MM.1S (cell line): ENCODE data around the gene ABCA2.

ENCODE experiments used
- DNase-seq: peaks from one replicate; pipeline ENCODE4 v3.0.0-alpha.2; 2015
- H2AFZ ChIP-seq: fragments of 300-600 bp; sonication (generic); 2 replicates; pipeline ENCODE4 v1.6.0; 2016; ENCODE audit warnings: antibody characterized with exemption, low read length
- H3F3A ChIP-seq: fragments of 300-600 bp; sonication (generic); 2 replicates; pipeline ENCODE4 v1.6.1; 2016; ENCODE audit warnings: mild to moderate bottlenecking, antibody characterized with exemption, low read length, moderate library complexity, mixed read lengths; ENCODE audit not compliant: insufficient read depth
- H3K27ac ChIP-seq: fragments of 300-600 bp; sonication (generic); 2 replicates; pipeline ENCODE4 v1.5.1; 2016; ENCODE audit warnings: mild to moderate bottlenecking, low read length
- H3K27me3 ChIP-seq: fragments of 300-600 bp; sonication (generic); replicated peaks from 2 replicates; pipeline ENCODE4 v1.6.0; 2016; ENCODE audit warnings: low read length; ENCODE audit not compliant: insufficient read depth
- H3K36me3 ChIP-seq: fragments of 300-600 bp; sonication (generic); replicated peaks from 2 replicates; pipeline ENCODE4 v1.6.1; 2016; ENCODE audit warnings: mild to moderate bottlenecking, low read length, mixed read lengths; ENCODE audit not compliant: insufficient read depth
- H3K4me1 ChIP-seq: fragments of 300-600 bp; sonication (generic); 2 replicates; pipeline ENCODE4 v1.6.1; 2016; ENCODE audit warnings: low read length, mixed read lengths
- H3K4me2 ChIP-seq: fragments of 300-600 bp; sonication (generic); 2 replicates; pipeline ENCODE4 v1.6.0; 2016; ENCODE audit warnings: low read depth, low read length
- H3K4me3 ChIP-seq: fragments of 300-600 bp; sonication (generic); 2 replicates; pipeline ENCODE4 v1.5.1; 2016; ENCODE audit warnings: low read length, mixed read lengths
- H3K79me2 ChIP-seq: fragments of 300-600 bp; sonication (generic); 2 replicates; pipeline ENCODE4 v1.6.1; 2016; ENCODE audit warnings: mixed run types, low read length, mixed read lengths
- H3K9ac ChIP-seq: fragments of 300-600 bp; sonication (generic); 2 replicates; pipeline ENCODE4 v1.6.1; 2016; ENCODE audit warnings: low read length, mixed read lengths
- H3K9me2 ChIP-seq: fragments of 300-600 bp; sonication (generic); replicated peaks from 2 replicates; pipeline ENCODE4 v1.6.1; 2016; ENCODE audit warnings: mild to moderate bottlenecking, low read length, mixed read lengths; ENCODE audit not compliant: insufficient read depth
- H3K9me3 ChIP-seq: fragments of 300-600 bp; sonication (generic); replicated peaks from 2 replicates; pipeline ENCODE4 v1.6.1; 2016; ENCODE audit warnings: mild to moderate bottlenecking, low read length, mixed read lengths; ENCODE audit not compliant: insufficient read depth
- H4K20me1 ChIP-seq: fragments of 300-600 bp; sonication (generic); 2 replicates; pipeline ENCODE4 v1.6.1; 2016; ENCODE audit warnings: mild to moderate bottlenecking, low read length, moderate library complexity, mixed read lengths; ENCODE audit not compliant: insufficient read depth
- EZH2 ChIP-seq: fragments of 300-600 bp; sonication (generic); optimal IDR thresholded peaks from 2 replicates; pipeline ENCODE3; 2017; ENCODE audit warnings: low read depth, mild to moderate bottlenecking, antibody characterized with exemption, low read length, mixed read lengths
- EZH2phosphoT487 ChIP-seq: fragments of 300-600 bp; sonication (generic); IDR thresholded peaks from 2 replicates; pipeline ENCODE4 v1.6.1; 2018; ENCODE audit warnings: antibody characterized with exemption, low read length
- TF ChIP-seq, protein P1 (sequence below): fragments of 300-600 bp; sonication (generic); IDR thresholded peaks from 2 replicates; pipeline ENCODE4 v1.5.1; 2016; ENCODE audit warnings: antibody characterized with exemption, low read length, mixed read lengths

The ABCA2 gene

DNA sequence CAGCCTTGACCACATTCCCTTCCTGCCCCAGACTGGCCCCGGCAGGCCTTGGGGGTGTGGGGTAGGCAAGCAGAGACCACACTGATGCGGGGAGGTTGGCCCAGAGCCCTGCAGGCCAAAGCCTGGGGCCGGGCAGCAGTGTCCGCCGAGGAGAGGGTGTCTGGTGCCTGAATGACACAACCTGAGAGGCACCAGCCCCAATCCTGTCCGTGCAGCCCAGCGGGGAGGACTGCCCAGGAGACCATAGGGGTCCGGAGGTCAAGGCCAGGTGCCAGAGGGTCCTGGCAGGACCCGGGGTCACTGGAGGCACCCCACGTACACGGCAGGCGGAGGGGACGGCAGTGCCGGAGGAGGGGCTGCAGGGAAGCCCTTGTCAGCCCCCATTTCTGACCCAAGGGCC, 56.3 kb downstream of the ABCA2 start:
- Histone ChIP-seq H3K27me3 (peaks cover 85% of the 10 kb centered on the region), H3K27ac (no peak overlapping the region), H3K36me3 (no peaks in the 10 kb centered on the region), H3K4me2 (no peak overlapping the region), H2AFZ (no peak overlapping the region), H3K9me2 (no peaks in the 10 kb centered on the region), H4K20me1 (no peaks in the 10 kb centered on the region), H3K4me1 (no peaks in the 10 kb centered on the region), H3K79me2 (no peaks in the 10 kb centered on the region), H3K9me3 (no peaks in the 10 kb centered on the region), H3F3A (no peaks in the 10 kb centered on the region), H3K4me3 (no peak overlapping the region), H3K9ac (no peak overlapping the region)
- no peak for DNase-seq
- TF ChIP-seq, protein P1, sequence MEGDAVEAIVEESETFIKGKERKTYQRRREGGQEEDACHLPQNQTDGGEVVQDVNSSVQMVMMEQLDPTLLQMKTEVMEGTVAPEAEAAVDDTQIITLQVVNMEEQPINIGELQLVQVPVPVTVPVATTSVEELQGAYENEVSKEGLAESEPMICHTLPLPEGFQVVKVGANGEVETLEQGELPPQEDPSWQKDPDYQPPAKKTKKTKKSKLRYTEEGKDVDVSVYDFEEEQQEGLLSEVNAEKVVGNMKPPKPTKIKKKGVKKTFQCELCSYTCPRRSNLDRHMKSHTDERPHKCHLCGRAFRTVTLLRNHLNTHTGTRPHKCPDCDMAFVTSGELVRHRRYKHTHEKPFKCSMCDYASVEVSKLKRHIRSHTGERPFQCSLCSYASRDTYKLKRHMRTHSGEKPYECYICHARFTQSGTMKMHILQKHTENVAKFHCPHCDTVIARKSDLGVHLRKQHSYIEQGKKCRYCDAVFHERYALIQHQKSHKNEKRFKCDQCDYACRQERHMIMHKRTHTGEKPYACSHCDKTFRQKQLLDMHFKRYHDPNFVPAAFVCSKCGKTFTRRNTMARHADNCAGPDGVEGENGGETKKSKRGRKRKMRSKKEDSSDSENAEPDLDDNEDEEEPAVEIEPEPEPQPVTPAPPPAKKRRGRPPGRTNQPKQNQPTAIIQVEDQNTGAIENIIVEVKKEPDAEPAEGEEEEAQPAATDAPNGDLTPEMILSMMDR, result no peak
- TF ChIP-seq EZH2phosphoT487 (no peak), EZH2 (no peak)

DNA sequence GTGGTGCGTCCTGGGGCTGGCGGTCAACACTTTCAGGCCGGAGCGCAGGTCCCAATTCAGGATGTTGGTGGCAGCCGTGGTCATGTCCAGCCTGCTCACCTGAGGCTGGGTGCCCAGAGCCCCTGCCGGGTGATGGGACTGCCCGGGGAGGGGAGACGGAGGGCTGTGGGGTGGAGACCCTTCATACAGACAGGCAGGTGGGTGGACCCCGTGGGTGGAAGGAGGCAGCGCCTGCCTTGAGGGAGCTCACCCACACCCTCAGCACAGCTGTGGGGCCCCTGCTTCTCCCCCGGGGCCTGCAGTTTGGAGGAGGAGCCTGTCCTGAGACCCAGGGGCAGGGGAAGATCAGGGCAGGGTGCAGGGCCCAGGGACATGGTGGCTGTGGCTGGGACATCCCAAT, 57.7 kb downstream of the ABCA2 start:
- H3K27me3 ChIP-seq, result peaks cover 81% of the 10 kb centered on the region
- no peak overlapping the region for H3K4me2 ChIP-seq
- DNase-seq, result no peak
- no peak overlapping the region for H3K9ac ChIP-seq
- no peaks in the 10 kb centered on the region for H3K4me1 ChIP-seq
- H3K9me2 ChIP-seq, result no peaks in the 10 kb centered on the region
- no peaks in the 10 kb centered on the region for H3F3A ChIP-seq
- no peak for TF ChIP-seq EZH2
- no peak for TF ChIP-seq EZH2phosphoT487
- TF ChIP-seq, protein P1, result no peak
- no peaks in the 10 kb centered on the region for H3K9me3 ChIP-seq
- H2AFZ ChIP-seq, result no peak overlapping the region
- H3K79me2 ChIP-seq, result no peaks in the 10 kb centered on the region
- no peak overlapping the region for H3K4me3 ChIP-seq
- H3K27ac ChIP-seq, result no peak overlapping the region
- H4K20me1 ChIP-seq, result no peaks in the 10 kb centered on the region
- no peaks in the 10 kb centered on the region for H3K36me3 ChIP-seq

DNA sequence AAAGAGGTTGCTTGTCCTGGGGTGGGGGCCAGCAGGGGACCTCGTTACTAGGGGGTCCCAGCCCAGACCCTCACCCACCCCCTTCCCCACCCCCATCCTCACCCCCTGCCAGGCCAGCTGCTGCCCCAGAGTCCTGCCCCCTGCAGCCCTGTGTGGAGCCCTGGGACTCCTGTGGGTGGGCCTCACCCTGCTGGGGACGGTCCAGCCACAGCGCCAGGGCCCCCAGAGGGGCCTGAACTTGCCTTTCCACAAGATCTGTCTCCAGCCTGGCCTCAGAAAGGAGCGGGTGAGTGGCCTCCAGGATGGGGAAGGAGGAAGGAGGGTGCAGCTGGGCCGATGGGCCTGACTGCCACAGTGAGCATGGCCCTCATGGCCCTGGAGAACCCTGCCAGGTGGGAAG, 58.3 kb downstream of the ABCA2 start:
- H3K9me2 ChIP-seq, result no peaks in the 10 kb centered on the region
- H3F3A ChIP-seq, result no peaks in the 10 kb centered on the region
- H3K9me3 ChIP-seq, result no peaks in the 10 kb centered on the region
- H3K4me1 ChIP-seq, result no peaks in the 10 kb centered on the region
- H3K27me3 ChIP-seq, result peaks cover 76% of the 10 kb centered on the region
- H3K36me3 ChIP-seq, result no peaks in the 10 kb centered on the region
- no peak overlapping the region for H3K4me2 ChIP-seq
- DNase-seq, result no peak
- no peak overlapping the region for H3K27ac ChIP-seq
- no peak for TF ChIP-seq EZH2phosphoT487
- TF ChIP-seq, protein P1, result no peak
- TF ChIP-seq EZH2, result no peak
- H2AFZ ChIP-seq, result no peak overlapping the region
- H3K4me3 ChIP-seq, result no peak overlapping the region
- H3K9ac ChIP-seq, result no peak overlapping the region
- H3K79me2 ChIP-seq, result no peaks in the 10 kb centered on the region
- no peaks in the 10 kb centered on the region for H4K20me1 ChIP-seq
